Measurements from ENCODE around the gene GLTP. TPM values are rescaled to one million over a fixed set of nuclear protein-coding genes. Genes with fewer than 3 reads are reported as not detected.

GLTP gene
- total RNA-seq, 1 experiment from 2014 or later = 31.3 TPM

DNA sequence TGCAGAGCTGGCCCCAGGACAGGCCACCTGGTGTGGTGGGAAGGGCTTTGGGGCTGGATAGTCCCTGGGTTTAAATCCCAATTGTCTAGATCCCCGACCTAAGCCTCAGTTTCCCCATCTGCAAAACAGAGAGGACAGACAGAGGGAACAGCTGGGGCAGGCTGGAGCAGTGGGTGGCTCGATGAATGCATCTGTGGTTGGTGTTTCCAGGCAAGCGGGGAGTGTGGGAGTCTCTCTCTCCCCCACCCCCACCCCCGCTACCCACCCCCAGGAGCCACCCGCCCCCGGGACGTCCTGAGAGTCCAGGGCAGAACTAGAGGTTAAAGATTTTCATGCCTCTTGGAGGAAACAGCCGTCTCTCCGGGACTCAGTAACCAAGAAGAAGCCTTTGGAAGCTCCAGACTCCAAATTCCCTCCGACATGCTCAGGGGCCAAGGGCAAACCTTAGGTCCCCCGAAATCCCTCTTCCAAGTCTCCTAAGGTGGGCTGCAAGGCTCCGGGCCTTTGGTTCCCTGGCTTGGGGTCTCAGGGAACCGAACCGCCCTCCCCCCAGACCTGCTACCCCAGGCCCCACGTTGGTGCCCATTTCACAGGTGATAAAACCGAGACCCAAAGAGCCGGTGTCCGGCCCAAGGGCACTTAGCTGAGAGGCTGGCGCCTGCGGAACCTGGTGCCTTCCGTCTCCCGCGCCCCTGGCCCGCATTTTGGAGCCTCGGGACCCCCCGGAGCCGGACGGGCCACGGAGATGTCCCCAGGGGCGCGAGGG lies 47.6 kb downstream of the GLTP start:
- in situ Hi-C loops (cut with HindIII; ENCODE audit: low pct_unique_long_range_greater_than_20kb, low sequenced_read_pairs) = no loop called here

DNA sequence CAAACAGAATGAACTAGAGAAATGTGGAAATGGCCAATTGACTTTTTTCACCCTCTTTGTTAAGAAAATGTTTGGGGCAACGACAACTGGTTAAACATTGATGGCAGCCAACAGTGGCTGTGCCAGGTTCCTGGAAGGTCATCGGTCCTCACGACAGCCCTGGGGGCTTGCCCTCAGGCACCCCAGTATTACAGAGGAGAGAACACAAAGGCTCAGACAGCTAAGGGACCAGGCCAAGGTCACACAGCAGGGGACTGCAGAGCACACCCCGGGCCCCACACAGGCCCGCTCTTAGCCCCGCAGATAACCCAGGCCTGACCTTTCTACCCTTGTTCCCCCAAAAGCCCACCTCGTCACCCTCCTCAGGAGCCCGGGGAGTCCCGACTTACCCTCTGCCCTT lies 48.4 kb downstream of the GLTP start:
- in situ Hi-C loops (cut with HindIII; ENCODE audit: low pct_unique_long_range_greater_than_20kb, low sequenced_read_pairs) = no loop called here
- no peak for DNase-seq (ENCODE audit: low read depth, low spot score)

More for the DNA sequence above, 47.6 kb downstream of the GLTP start:
- DNase-seq (ENCODE audit: low read depth, low spot score) = no peak

DNA sequence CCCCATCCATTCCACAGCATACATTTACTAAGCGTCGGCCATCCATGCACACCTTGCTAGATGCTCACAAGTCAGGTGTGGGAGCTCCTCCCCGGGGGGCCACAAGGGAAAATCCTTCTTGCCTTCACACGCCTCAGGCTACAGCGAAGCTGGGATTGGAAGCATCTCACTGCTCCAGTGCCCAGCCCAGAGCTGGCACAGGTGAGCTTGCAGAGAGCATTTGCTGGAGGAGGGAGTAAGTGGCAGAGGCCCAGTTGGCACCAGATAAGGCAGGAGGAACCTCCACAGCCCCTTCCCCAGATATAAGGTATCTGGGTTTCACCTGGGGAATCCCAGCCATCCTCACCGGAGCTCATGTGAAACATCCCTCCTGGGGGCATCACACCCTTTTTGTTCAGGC lies 49.0 kb downstream of the GLTP start:
- no peak for DNase-seq (ENCODE audit: low read depth, low spot score)
- in situ Hi-C loops (cut with HindIII; ENCODE audit: low pct_unique_long_range_greater_than_20kb, low sequenced_read_pairs) = no loop called here

DNA sequence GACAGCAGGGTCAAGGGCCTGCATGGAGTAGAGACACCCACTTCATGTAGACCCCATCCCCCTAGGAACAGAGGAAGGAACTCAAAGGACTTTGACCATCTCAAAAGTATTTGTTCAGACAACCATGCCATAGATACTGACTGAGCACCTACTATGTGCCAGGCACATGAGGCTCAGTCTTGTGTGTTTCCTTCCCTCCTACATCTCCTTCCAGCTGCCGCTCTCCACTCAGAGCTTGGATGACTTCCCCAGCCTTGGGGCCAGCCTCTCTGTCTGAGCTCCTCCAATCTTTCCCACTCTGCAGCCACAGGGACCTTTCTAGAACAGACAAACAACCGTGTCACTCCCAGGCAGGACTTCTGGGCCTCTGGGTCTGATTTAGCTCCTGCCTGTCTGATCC lies 49.6 kb downstream of the GLTP start:
- in situ Hi-C loops (cut with HindIII; ENCODE audit: low pct_unique_long_range_greater_than_20kb, low sequenced_read_pairs) = no loop called here
- no peak for DNase-seq (ENCODE audit: low read depth, low spot score)

DNA sequence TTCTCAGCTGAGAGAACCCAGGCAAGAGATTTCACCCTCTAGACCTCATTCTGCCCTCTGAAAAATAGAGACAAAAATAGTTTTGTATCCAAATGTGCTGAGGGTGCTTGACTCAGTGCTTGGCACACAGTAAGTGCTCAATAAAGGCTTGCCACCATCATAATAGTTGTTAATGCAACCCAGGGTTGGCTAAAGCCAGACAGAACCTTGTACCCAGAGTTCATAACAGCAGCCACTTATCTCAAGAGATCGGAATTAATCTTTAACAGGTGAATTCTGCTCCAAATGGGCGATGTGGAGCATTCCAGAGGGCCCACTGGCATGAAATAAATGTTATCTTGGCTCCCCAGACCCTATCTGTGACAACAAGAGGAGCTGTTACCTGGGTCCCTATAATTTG lies 50.1 kb downstream of the GLTP start:
- no peak for DNase-seq (ENCODE audit: low read depth, low spot score)
- in situ Hi-C loops (cut with HindIII; ENCODE audit: low pct_unique_long_range_greater_than_20kb, low sequenced_read_pairs) = no loop called here

DNA sequence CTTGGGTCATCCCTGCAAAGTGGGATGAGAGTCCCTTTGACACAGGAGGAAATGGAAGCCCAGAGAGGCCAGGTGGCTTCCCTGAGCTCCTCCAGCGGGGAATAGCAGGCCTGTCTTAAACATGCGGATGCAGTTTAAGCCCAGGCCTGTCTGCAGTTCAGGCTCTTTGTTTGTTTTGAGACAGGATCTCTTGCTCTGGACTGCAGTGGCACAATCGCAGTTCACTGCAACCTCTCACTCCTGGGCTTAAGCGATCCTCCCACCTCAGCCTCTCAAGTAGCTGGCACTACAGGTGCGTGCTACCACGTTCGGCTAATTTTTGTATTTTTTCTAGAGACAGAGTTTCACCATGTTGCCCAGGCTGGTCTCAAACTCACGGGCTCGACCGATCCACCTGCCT lies 50.7 kb downstream of the GLTP start:
- in situ Hi-C loops (cut with HindIII; ENCODE audit: low pct_unique_long_range_greater_than_20kb, low sequenced_read_pairs) = no loop called here
- DNase-seq (ENCODE audit: low read depth, low spot score) = no peak

DNA sequence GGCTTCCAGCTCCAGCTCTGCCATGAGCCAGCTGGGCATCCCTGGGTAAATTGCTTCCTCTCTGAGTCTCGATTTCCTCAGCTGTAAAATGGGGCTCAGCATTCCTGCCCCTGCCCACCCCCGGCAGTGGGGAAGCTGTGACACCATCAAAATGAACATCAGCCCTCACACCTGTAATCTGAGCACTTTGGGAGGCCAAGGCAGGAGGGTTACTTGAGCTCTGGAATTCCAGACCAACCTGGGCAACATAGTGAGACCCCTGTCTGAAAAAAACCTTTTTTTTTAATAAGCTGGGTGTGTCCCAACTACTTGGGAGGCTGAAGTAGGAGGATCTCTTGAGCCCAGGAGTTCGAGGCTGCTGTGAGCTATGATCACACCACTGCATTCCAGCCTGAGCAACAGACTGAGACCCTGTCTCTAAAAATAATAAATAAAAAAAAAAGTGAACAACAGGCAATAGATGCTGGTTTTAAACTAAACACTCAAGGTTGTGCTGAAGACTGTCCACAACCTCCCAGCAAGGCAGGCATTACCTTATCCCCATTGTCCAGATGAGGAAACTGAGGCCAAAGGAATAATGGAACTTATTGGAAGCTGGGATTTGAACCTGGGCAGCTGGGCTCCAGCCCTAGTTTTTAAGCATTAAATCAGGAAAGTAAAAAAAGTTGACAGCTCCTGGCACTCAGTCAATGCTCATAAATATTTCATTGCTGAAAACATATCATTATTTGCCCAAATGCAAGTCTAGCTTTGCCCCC lies 51.4 kb downstream of the GLTP start:
- in situ Hi-C loops (cut with HindIII; ENCODE audit: low pct_unique_long_range_greater_than_20kb, low sequenced_read_pairs) = no loop called here
- DNase-seq (ENCODE audit: low read depth, low spot score) = no peak

DNA sequence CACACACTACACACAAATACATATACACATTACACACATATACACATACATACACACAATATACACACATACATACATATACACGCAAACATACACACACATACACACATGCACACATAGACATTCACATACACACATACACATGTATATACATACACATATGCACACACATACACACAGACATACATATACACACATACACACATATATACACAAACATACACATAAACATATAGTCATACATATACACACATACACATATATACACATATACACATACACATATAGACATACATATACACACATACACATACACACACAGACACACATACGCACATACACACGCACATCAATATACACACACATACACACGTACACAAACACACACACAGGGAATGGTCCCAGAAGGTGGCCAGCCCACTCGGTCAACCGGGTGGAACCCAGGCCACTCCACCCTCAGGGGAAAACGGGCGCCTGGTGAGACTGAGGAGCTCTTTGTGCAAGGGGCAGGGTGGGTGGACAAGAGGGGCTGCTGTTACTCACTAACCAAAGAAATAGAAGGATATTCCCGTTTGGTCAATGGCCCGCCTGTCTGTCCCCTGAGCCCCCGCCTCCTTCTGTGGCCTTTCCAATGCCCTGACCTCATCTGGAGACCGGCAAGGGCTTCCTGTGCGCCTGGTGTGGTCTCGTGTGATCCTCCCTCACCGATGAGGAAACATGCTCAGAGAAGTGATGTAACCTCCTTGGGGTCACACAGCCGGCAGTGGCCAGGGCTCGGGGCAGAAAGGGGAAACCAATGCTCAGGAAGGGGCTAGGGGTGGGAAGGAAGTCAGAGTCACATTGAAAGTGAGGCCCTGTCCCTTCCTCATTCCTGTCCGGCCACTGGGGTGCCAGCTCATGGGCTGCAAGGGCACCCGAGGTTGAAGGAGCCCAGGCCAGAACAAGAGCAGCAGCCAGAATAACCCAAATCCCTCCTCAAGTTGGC lies 52.5 kb downstream of the GLTP start:
- peak; percentile 45 for DNase-seq (ENCODE audit: low read depth, low spot score)
- in situ Hi-C loops (cut with HindIII; ENCODE audit: low pct_unique_long_range_greater_than_20kb, low sequenced_read_pairs) = no loop called here

DNA sequence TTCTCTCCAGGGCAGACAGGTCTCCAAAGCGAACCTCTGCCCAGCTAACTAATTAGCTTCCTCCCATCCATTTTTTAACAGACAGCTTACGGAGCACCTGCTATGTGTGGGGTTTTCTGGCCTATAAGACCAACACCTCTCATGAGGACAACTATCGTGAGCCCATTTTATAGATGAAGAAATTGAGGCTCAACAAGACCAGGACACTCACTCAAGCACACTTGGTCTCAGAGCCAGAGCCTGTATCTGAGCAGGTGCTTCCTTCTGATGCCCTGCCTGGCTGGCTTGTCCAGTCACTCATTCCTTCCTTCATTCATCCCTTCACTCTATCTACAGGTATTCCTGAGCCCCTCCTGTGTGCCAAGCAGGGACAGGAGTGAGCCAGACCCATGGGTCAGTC lies 53.3 kb downstream of the GLTP start:
- in situ Hi-C loops (cut with HindIII; ENCODE audit: low pct_unique_long_range_greater_than_20kb, low sequenced_read_pairs) = no loop called here
- no peak for DNase-seq (ENCODE audit: low read depth, low spot score)

DNA sequence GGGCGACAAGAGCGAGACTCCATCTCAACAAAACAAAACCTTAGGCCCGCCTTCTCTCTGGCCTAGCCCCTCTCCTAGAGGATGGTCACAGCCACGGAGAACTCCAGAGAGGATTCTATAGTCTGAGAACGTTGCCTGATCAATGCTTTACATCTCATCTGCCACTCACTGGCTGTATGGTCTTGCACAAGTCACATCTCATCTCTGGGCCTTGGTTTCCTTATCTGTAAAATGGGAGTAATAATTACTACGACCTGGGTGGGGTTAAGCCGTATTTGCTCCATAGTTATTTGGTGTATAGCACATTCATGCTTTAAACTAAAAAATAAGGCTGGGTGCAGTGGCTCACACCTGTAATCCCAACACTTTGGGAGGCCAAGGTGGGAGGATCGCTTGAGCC lies 55.6 kb downstream of the GLTP start:
- DNase-seq (ENCODE audit: low read depth, low spot score) = no peak
- in situ Hi-C loops (cut with HindIII; ENCODE audit: low pct_unique_long_range_greater_than_20kb, low sequenced_read_pairs) = no loop called here

DNA sequence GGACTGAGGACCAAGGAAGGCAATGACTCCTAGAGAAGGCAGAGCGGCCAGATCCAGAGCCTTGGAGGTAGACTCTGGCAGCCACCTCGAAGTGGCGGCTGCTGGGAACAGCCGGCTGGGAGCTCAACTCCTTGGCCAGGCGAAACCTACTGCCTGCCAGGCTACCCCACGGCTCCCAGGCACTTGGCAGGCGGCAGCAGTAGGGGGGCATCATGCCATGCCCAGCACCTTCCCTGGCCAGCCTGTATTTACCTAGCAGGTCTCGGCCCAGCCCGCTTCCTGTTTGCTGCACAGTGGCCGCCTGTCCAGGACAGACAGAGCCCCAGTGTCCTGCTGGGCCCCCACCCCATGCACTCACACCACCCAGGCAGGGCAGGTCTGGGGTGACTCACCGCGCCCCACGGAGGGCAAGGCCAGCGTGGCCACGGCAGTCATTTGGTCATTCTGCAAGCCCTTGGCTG lies 57.4 kb downstream of the GLTP start:
- in situ Hi-C loops (cut with HindIII; ENCODE audit: low pct_unique_long_range_greater_than_20kb, low sequenced_read_pairs) = no loop called here
- DNase-seq (ENCODE audit: low read depth, low spot score) = no peak

DNA sequence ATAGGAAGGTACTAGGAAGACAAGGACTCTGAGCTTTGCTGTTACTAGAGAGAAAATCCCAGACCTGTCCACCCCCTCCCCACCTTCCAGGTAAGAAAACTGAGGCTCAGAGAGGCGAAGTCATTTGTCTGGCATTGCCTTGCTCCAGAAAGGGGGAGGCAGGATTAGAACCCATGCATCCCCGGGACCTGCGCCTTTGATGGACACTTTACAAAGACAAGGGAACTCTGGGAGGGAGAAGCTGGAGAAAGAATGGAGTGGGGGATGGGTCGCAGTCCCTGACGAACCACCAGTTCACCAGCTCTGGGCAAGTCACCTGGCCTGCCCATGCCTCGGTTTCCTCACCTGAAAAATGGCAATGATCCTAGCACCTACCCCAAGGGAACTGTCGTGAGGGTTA lies 57.9 kb downstream of the GLTP start:
- in situ Hi-C loops (cut with HindIII; ENCODE audit: low pct_unique_long_range_greater_than_20kb, low sequenced_read_pairs) = no loop called here
- DNase-seq (ENCODE audit: low read depth, low spot score) = no peak

DNA sequence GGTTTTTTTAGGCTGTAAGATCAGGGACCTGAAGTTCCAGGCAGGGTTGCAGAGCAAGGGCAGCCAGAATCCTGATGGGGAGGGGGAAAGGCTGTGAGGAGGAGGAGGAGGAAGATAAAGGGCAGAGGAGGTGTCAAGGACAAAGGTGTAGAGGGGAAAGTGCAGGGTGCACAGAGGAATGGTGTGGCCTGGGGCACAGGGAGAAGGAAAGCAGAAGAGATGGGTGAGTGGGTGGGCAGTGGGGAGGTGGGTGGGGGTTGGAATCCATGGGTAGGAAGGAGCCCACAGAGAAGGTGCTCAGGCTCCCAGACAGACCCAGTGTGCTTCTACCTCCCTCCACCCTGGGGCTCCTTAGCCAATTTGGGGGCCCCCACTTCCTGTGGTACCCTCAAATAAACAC lies 58.4 kb downstream of the GLTP start:
- in situ Hi-C loops (cut with HindIII; ENCODE audit: low pct_unique_long_range_greater_than_20kb, low sequenced_read_pairs) = no loop called here
- no peak for DNase-seq (ENCODE audit: low read depth, low spot score)

DNA sequence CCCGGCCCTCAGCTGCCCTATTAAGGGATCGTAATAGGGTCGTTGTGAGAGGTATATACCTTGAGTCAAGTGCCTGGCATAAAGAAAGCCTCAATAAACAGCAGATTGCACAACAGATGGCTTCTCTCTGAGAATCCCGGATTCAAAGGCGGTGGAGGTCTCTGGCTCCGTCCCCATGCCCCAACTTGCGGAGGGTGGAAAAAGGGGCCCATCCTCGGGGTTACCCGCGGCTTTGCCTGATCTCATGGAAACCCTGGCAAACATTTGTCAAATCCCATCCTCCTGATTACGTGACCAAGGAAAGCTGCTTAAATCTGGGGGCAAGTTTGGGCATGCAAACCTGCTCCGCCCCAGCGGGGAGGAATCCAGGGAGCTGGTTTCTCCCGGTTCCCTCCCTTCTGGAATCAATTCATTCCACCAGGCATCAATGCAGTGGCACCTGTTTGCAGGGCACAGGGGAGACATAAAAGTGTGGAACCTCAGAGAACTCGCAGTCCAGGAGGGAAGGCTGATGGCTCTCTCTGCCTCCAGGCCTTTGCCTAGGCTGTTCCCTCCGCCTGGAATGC lies 59.4 kb downstream of the GLTP start:
- no peak for DNase-seq (ENCODE audit: low read depth, low spot score)
- in situ Hi-C loops (cut with HindIII; ENCODE audit: low pct_unique_long_range_greater_than_20kb, low sequenced_read_pairs) = no loop called here

DNA sequence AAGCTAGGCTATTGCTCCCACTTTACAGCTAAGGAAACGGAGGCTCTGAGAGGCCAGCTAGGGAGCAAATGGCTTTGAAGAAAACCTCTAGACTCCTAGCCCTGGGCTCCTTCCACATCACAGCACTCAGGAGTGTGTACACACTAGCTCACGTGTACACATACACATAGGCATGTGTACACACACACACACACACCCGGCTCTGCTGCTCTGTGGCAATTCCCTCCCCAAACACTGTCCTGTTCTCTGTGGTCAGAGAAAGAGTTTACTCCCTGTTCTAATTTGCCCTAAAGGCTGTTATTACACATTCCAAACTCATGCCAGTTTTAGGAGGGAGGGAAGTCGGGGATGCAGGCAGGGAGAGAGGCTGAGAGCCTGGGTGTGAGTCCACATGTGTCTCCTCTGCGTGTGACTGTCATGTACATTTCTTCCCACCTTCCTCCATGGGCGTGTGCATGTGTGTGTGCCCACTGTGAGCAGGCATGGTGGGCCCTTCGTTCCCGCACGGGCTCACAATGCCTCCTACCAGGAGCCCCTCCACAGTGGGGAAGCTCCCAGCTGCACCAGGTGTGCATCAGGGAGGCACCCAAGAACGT lies 61.3 kb downstream of the GLTP start:
- in situ Hi-C loops (cut with HindIII; ENCODE audit: low pct_unique_long_range_greater_than_20kb, low sequenced_read_pairs) = no loop called here
- peak; percentile 79 for DNase-seq (ENCODE audit: low read depth, low spot score)

DNA sequence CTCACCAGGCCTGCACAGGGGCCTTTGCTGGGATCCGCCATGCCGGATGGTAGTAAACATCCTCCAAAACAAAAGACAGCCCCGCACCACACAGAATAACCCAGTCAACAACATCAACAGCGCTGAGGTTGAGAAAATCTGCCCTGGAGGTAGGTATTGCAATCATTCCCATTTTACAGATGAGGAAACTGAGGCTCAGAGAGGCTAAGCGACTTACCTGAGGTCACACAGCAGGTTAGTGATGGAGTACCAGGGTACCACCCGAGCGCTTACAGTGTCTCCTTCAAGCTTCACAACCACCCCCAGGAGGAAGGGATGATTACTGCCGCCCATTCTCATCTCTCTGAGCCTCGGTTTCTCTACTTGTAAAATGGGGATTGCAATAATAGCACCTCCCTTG lies 62.1 kb downstream of the GLTP start:
- in situ Hi-C loops (cut with HindIII; ENCODE audit: low pct_unique_long_range_greater_than_20kb, low sequenced_read_pairs) = no loop called here
- no peak for DNase-seq (ENCODE audit: low read depth, low spot score)

DNA sequence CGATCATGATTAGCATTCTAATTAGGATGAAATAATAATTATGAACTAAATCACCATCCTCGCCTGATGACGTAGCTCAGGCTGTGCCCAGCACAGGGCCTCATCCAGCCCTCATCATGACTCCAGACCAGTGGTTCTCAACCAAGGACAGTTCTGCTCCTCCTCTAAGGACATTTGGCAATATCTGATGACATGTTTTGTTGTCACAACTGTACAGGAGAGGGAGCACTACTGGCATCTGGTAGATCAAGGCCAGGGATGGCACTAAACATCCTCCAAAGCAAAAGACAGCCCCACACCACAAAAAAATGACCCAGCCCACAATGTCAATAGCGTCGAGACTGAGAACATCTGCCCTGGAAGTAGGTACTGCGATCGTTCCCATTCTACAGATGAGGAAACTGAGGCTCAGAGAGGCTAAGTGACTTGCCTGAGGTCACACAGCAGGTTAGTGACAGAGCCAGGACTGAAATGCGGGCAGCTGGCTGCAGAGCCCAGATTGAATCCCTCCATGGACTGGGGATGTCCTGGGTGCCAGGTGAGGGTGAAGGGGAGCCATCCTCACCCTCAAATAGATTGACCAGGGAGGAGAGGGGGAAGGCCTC lies 62.6 kb downstream of the GLTP start:
- DNase-seq (ENCODE audit: low read depth, low spot score) = no peak
- in situ Hi-C loops (cut with HindIII; ENCODE audit: low pct_unique_long_range_greater_than_20kb, low sequenced_read_pairs) = no loop called here

All from SK-MEL-5 (cell line).